GM12878 (cell line): ENCODE data around the gene VSX2.

ENCODE experiments used
- CTCF ChIP-seq, 3 experiments: IDR thresholded peaks in 2 of 3; conservative IDR thresholded peaks in 1 of 3; 2 replicates each; pipeline ENCODE4 v1.5.1; 2011; ENCODE audit warnings: low read depth in 3 of 3, low read length in 3 of 3, mild to moderate bottlenecking in 3 of 3, control low read depth in 2 of 3, moderate library complexity in 2 of 3, inconsistent platforms in 1 of 3, mixed read lengths in 1 of 3; ENCODE audit not compliant: control insufficient read depth in 2 of 3, insufficient read depth in 1 of 3; ENCODE audit errors: extremely low read depth in 1 of 3
- EGR1 ChIP-seq, 2 experiments: IDR thresholded peaks; 1 replicate in 1 of 2; 2 replicates in 1 of 2; pipeline ENCODE4 v1.6.1; 2011 to 2012; ENCODE audit warnings: low read depth in 2 of 2, low read length in 2 of 2, borderline replicate concordance in 1 of 2, mild to moderate bottlenecking in 1 of 2, moderate library complexity in 1 of 2

- TF ChIP-seq CTCF (IDR thresholded peaks at IDR 0.05 in 2 of 3, conservative IDR thresholded peaks at IDR 0.05 in 1 of 3; ENCODE audit: control insufficient read depth in 2 of 3, extremely low read depth in 1 of 3, insufficient read depth in 1 of 3, low read depth in 3 of 3, low read length in 3 of 3) (no peak), EGR1 (IDR thresholded peaks at IDR 0.05; ENCODE audit: borderline replicate concordance in 1 of 2, low read depth in 2 of 2, low read length in 2 of 2) (no peak)
Observed at GRCh38 chr14:74267588-74267987, 28.3 kb downstream of the VSX2 start.
